ENCODE measurements around the gene CFHR1.
"Not testable (repeated sequence)": the region's sequence is repeated elsewhere in the genome, so short reads cannot be mapped to it uniquely, and the experiment has no call there.

DNA sequence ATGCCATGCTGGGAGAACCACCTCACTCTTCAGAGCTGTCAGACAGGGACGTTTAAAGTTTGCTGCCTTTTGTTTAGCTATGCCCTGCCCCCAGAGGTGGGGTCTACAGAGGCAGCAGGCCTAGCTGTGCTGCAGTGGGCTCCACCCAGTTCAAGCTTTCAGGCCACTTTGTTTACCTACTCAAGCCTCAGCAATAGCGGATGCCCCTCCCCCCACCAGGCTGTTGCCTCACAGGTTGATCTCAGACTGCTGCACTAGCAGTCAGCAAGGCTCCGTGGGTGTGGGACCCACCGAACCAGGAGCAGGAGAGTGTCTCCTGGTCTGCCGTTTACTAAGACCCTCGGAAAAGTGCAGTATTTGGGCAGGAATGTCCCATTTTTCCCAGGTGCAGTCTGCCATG, 2.1 kb upstream of the CFHR1 start:
- not testable (repeated sequence) for TF ChIP-seq EZH2 (IDR thresholded peaks at IDR 0.05; ENCODE audit: insufficient read depth, poor library complexity, severe bottlenecking); EZH2phosphoT487 (IDR thresholded peaks at IDR 0.05; ENCODE audit: insufficient read depth, low read depth)

Measured in GM23248 (cell line).